NCI-H1436 (cell line): Measurements from ENCODE around the gene CACNA1I.

ENCODE experiments used
- DNase-seq: peaks from one replicate; lab custom pipeline; 2025; lab: John Stamatoyannopoulos, UW

Gene CACNA1I

DNA sequence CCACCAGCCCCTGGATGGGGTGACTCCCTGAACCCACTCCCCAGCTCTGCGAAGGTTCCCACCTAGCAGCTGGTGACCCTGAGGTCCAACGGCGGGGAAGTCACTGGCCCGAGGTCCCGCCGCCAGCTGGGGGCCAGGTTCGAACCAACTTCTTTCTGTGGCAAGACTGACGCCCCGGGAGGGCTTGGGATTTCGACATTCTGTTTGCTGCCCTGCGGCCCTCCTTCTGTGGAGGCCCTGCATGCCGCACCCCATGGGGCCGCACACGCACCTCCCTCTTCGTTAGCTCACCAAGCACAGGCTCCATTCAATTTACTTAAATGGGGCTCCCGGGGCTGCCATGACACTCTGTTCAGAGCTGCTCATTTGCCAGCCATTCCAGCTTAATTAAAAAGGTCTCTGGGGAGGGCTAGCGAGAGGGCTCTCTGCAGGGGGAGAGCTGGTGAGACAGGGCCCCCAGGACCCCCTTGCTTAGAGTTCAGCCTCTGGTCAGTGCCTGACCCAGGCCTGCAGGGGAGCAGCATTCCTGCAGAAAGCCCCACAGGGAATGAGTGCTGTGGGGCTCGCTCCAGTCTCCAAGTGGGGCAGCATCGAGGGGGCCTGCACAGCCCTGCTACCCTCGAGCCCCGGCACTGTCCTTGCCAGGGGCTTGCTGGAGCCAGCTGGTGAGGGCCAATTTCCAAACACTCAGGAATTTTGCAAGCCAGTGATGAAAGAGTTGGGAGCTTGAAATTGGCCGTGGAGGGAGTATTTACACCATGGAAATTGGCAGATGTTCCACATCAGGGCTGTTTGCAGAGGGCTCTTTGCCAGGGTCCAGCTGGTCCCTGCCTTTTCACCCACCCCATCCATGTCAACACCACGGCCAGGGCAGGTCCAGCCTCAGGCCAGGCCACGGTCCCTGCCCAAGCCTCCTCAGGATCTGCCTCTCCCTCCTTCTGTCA, 80.8 kb downstream of the CACNA1I start:
- DNase-seq = no peak

DNA sequence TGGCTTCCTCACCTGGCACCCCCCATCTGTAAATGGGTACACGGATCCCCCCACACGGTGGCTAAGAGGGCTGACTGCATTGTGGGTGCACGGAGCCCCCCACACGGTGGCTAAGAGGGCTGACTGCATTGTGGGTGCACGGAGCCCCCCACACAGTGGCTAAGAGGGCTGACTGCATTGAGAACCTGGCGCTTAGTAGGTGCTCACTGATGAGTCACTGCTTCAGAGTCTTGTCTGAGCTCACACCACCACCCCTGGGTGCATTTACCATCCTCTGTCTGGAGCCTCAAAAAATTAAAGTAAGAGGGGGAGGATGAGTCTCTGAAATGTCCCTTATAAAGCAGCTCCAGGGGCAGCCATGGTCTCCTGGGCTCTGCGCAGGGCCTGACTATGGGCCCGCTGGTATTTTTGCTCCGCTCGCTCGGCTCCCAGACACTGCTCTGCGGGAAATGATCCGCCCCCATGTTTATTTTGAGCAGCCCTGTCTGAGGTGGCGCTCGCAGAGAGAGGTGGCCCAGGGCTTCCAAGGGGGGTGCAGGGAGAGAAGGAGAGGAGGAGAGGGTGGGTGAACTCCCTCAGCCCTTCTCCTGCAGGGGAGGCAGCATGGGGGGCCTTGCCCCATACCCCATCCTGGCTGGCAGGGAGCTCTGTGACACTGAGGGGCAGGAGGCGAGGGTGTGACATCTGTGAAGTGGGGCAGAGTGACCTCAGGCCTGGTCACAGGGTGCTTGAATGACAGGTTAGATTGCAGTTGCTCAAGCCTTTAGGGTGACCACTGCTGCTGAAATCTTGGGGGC, 82.6 kb downstream of the CACNA1I start:
- no peak for DNase-seq

DNA sequence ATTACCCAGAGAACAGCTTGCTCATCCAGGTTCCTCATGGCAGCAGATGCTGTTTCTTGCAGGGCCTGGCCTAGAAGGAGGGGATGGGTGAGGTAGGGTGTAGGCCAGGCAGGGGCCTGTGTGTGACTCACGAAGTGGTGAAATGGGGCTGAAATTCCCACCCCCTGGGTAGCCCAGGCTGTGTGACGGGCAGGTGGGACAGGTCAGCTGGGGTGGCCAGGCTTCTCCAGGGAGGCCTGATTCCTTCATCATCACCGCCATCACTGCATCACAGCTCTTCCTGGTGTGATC, 83.2 kb downstream of the CACNA1I start:
- no peak for DNase-seq

DNA sequence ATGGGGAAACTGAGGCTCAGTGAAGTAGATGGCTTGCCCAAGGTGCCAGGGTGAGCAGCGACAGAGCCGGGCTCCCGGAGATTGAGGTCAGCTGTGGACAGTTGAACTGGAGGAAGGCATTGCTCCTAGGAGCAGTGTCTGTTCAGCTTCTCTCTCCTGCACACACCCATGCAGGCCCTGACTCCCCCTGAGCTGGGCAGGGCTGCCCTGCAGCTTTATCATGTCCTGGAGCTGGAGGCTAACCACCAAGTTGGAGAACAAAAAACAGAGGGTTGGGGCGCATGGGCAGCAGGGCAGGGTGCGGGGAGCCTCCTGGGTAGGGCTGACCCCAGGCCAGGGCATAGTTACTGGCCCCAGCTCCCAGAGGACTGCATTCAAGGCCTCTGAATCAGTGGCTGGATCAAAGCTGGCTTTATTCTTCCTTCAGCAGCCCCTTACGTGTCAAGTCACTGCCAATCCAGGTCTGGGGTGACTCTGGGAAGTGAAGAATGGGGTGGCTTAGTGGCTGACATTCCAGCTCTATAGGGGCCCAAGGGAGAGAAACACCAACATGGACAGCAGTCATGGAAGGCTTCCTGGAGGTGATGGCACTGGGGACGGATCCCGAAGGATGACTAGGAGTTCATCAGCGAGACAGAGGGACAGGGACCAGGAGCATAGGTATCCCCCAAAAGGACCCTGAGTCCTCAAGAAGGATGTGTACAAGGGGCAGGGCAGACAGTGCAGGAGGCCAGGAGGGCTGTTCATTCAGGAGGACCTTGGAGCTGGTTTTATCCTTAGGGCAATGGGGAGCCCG, 83.8 kb downstream of the CACNA1I start:
- DNase-seq = no peak

DNA sequence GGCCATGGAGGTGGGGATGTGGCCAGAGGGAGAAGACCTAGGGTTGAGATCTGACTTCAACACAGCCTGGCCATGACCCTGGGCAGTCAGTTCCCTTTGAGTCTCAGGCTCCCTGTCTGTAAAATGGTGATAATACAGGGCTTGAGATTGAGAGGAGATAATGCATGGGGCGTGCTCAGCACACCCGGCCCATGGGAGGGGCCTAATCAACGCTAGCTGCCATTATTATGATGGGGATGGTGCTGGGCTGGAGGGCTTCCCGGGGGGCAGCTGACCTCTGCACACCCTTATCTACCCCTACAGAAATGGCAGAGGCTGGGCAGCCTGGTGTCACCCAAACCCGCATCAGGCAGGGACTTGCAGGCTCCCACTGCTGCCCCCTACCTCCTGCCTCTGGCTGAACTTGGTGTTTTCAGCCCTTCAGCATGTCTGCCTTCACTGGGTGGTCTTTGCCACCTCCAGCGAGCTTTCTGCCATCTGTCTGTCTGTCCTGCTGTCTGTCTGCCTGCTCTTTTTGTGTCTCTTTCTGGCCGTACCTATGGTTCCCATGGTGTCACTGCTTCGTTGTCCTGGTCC, 84.5 kb downstream of the CACNA1I start:
- DNase-seq = no peak

DNA sequence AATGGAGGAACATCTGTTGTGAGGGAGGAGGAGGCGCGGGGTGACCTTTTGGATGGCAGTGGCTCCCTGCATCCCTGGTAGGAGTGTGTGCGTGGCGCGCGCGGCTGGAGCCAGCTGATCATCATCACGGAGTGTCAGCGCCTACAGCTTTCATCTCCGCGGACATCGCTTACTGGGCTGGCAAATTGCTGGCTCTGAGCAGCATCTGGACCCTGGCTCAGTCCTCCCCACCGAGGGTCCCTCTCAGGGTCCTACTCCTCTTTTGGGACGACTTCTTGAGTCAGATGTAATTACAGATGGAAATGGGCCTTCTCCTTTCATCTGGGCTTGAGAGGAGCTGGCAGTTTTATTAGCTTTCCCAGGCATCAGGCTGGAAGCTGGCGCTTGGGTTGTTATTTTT, 85.3 kb downstream of the CACNA1I start:
- DNase-seq = no peak

DNA sequence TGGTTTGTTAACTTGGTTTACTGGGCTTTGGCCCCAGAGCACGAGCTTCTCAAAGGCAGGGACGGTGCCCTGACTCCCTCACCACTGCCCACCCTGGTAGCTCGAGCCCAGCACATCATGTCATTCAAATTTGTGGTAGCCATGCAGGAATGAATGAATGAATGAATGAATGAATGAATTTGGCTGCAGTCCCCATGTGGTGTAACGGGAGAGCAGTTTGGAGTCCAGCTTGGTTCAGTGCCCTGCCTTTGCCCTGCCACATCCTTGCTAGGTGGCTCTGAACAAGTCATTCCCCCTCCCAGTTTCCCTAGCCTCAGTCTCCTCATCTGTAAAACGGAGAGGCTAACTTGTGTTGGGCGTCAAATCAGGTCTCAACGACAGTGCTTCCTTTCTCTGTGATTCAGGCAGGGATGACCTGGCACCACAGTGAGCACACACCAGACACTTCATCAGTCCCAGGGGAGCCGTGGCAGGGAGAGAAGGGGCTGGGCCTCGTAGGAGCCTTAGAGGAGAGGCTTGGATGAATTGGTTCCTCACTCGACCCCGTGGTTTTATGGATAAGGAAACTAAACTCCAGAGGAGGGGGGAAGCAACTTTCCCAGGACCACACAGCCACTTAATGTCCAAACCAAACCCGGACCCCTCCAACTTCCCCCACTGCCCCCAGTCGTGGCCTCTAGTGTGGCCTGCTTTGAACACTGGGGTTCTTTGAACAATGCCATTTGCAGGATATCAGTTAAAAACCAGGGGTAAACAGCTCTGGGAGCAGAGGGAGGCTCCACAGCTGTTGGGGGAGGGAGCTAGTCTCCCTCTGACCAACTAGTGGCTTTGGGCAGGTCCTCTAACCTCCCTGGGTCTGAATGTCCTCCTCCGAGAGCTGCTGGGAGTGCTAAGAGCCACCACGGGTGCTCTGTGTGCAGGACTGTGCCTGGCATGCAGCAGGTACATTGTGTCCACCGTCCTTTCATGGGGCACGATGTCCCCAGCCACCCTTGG, 86.2 kb downstream of the CACNA1I start:
- peak; percentile 9 for DNase-seq

DNA sequence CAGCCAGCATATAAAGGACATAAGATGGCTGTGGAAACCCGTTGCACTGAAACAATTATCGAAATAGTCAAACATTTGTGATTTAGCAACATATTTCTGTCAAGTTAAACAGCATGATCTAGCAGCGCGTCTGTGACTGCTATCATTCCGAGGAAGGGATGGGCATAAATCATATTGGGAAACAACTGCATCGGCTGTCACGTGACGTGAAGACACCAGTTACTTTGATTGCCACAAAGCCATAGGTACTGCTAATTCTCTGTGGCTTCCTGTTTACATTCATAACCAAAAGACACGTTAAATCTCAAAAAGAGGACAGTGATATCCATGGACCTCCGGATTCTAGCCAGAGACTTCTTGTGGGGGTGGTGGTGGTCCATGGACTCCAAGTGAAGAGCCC, 87.8 kb downstream of the CACNA1I start:
- no peak for DNase-seq

DNA sequence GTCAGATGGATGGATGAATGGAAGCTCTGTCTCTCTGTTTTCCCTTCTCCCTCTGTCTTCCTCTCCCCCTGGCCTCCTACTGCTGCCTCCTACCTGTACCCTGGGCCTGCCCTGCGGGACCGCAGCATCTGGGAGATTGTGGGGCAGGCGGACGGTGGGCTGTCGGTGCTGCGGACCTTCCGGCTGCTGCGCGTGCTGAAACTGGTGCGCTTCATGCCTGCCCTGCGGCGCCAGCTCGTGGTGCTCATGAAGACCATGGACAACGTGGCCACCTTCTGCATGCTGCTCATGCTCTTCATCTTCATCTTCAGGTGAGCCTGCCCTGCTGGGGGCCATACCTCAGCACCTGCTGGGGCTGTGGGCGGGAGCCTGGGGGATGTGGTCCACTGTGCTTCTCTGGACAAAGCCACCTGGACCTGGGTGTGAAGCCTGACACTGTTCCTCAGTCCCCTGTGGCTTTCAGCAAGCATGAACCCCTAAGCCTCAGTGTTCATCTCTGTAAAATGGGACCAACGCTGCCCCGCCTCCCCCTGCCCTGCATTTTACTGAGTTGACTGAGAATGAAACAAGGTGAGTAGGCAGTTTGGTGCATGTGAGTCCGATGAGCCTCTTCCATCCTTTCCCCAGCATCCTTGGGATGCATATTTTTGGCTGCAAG, 88.4 kb downstream of the CACNA1I start:
- DNase-seq = no peak

DNA sequence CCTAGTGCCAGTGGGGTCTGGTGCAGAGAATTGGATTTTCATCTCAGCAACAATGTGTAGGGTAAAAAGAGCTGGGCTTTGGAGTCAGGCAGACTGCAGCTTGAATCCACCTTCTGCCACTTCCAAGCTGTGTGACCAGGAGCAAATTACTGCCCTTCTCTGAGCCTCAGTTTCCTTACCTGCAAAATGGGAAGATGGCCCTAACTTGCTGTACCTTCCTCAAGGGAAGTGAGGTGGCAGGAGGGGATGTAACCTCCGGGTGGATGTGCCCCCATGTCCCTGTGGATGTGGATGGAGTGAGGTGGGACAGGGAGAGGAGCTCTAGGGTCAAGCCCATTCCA, 90.9 kb downstream of the CACNA1I start:
- DNase-seq = no peak

DNA sequence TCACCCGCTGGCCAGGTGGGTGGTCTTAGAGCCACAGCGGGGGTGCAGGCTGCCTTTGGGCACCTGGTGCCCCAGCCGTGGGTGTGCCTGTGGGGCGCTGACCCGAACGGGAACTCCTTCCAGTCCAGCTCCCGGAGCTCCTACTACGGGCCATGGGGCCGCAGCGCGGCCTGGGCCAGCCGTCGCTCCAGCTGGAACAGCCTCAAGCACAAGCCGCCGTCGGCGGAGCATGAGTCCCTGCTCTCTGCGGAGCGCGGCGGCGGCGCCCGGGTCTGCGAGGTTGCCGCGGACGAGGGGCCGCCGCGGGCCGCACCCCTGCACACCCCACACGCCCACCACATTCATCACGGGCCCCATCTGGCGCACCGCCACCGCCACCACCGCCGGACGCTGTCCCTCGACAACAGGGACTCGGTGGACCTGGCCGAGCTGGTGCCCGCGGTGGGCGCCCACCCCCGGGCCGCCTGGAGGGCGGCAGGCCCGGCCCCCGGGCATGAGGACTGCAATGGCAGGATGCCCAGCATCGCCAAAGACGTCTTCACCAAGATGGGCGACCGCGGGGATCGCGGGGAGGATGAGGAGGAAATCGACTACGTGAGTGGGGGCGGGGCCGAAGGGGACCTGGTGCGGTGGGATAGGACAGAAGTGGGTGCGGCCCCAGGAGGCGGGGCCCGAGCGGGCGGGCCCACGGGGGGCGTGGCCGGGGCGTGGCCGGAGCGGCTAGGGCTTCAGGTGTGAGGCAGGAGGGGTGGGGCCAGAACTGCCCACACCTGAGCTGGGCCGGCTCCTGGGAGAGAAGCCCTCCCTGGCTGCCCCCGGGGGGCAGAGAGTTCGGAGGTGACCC, 91.5 kb downstream of the CACNA1I start:
- DNase-seq = no peak

DNA sequence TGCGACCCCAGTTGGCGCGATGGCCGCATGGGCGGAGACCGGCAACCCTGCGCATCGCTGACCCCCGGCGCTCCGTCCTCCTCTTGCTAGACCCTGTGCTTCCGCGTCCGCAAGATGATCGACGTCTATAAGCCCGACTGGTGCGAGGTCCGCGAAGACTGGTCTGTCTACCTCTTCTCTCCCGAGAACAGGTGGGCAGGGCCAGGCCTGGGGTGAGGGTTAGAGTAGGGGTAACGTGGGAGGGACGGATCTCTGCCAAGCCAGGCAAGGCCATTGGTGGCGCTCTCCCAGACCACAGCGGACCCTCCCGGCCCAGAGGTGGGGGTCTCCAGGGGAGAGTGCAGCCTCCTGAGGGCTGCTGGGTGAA, 92.1 kb downstream of the CACNA1I start:
- no peak for DNase-seq

DNA sequence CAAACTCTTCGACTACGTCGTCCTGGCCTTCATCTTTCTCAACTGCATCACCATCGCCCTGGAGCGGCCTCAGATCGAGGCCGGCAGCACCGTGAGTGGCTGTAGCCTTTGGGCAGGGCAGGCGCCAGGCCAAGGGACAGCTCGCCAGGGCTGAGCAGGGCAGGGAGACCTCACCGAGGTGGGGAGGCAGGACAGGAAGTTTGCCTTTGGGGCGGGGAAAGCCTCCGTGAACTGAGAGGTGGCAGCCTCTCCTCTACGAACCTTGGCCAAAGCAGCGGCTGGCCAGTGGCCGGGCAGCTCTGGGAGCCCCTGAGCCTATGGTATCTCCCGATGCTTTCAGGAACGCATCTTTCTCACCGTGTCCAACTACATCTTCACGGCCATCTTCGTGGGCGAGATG, 93.2 kb downstream of the CACNA1I start:
- DNase-seq = no peak

DNA sequence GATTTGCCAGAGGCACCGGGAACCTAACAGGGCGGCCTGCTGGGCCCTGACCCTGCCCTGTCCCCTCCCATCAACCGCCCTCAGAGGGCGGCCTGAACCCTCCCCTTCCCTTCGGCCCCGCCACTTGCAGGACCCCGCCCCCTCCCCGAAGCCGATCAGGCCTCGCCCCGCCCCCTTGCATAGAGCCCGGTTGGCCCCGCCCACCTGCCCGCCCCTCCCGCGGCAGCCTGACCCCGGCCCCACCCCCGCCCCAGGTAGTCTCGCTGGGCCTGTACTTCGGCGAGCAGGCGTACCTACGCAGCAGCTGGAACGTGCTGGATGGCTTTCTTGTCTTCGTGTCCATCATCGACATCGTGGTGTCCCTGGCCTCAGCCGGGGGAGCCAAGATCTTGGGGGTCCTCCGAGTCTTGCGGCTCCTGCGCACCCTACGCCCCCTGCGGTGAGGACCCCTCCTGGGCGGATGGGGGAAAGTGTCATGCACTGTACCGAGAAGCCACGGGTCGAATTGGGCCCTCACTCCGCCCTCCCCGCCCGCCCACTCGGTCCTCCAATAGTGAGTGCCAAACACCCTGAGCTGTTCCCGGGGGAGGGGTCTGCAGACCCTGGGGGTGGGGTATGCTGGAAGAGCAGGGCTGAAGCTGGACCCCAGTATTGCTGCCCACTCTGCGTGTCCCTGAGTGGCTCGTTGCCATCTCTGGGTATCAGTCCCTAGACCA, 94.1 kb downstream of the CACNA1I start:
- DNase-seq = no peak

DNA sequence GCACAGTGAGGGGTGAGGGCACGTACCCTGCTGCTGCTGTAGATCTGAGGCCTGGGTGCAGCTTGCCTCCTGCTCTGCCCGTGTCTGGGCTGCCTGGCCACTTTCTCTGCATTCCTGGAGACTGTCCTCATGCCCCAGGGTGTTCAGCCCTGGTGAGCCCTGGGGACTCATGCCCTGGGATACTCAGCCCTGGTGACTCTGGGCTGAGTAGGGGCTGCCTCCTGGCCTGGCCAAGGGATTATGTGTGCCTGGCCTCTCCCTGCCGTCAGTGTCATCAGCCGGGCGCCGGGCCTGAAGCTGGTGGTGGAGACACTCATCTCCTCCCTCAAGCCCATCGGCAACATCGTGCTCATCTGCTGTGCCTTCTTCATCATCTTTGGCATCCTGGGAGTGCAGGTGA, 94.7 kb downstream of the CACNA1I start:
- no peak for DNase-seq

DNA sequence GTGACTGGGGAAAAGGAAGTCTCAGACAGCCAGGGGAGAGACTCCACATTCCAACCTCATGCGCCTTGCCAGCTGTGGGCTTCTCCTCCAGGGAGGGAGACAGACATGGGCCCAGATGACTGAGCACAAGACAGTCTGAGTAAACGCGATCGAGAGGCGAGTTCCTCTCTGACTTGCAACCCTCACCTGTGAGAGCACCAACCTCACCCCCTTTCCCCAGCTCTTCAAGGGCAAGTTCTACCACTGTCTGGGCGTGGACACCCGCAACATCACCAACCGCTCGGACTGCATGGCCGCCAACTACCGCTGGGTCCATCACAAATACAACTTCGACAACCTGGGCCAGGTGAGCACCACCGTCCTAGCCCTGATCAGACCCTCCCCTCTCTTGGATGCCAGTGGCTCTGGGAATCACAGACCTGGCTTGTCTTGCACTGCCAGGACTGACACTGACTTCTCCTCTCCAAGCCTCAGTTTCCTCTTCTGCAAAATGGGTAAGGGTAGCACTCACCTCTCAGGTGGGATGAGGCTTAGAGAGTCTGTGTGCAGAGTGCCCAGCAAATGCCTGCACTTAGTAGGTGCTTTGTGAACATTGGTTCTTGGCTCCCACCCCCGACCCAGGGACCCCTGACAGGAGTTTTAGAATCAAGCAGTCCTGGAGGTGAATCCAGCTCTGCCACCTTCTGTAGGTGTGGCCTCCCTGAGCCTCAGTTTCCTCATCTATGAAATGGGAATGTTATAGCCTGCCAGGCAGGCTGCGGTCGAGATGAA, 95.3 kb downstream of the CACNA1I start:
- no peak for DNase-seq

DNA sequence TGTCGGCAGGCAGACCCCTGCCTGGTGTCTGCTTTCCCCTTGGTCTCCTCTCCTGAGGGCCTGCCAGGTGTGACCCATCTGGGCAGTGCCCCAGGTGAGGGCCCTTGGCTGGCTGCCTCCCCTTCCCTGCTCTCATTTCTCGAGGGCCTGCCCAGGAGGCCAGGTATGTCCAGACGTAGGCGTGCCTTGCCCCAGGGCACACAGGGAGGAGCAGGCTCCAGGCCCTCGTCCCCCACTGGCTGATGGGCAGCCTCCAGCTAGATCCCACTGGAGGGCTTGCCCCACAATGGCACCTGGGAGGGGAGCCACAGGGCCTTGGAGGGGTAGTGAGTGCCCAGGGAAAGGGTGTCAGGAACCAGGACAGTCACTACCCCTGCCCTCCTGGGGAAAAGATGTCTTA, 95.9 kb downstream of the CACNA1I start:
- DNase-seq = no peak

DNA sequence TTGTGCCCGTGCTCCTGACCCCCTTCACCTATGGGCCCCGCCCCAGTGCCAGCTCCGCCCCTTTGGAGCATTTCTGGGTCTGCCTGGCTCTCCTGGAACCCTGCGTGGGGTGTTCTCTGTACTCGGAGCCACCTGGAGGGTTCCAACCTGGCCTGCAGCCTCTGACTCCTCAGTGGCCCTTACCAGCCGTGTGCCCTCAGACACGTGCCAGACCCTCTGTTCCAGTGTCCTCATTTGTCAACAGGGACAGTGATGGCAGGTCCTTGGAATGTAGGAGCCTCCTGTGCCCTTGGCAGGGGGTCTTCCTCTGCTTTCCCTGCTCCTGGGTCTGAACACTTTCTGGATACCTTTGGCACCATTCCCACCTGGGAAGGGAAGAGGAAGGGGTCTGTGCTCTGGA, 96.4 kb downstream of the CACNA1I start:
- no peak for DNase-seq
